ENCODE results near the gene TPRG1L. TPM values are rescaled to one million over a fixed set of nuclear protein-coding genes. Genes with fewer than 3 reads are reported as not detected.

Gene TPRG1L
- total RNA-seq, 1 donor from 2014 or later = 29.4 TPM

- peak; percentile 93 for DNase-seq
These were observed 24.8 kb downstream of the TPRG1L start, which contains the start of gene WRAP73 for GRCh38 chr1:3649342-3650247. WRAP73 (minus strand) TSS chr1:3650103; CDS start chr1:3649999, 104 bp downstream.

- DNase-seq = no peak
These were observed 25.6 kb downstream of the TPRG1L start for GRCh38 chr1:3650248-3651025.

GRCh38 chr1:3651026-3651929, 26.5 kb downstream of the TPRG1L start:
- DNase-seq = no peak

- DNase-seq = no peak
These were observed 27.2 kb downstream of the TPRG1L start, which contains the start of gene TP73 for GRCh38 chr1:3651930-3652547. TP73 (plus strand) TSS chr1:3652516; CDS start chr1:3682366, 29,850 bp downstream.

DNA sequence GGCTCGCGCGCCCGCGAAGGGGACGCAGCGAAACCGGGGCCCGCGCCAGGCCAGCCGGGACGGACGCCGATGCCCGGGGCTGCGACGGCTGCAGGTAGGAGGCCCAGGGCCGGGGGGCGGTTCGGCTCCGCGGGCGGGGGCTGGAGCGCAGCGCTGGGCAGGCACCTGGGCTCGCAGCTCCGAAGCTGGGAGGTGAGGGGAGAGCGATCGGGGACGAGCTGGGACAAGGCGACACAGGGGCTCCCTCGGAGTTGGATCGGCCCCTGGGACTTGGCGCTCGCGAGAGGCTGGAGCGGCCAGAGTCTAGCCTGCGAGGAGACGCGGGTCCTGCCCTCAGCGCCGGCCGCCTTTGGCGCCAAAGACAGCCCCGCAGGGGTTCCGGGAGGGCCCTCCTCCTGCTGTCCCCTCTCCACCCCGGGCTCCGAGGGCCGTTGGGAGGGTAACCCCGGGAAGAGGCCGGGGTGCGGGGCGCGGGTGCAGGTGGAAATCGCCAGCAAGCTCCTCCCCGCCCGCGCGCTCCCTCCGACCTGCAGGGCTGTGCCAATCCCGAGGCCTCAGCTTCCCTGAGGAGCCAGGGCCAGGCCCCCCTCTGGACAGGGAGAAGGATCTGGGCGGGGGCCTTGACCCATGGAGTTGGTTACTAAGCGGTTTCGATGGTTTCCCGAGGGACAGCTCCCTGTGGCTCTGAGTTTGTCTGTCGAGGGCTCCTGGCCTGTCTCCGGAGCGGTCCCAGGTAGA, 27.9 kb downstream of the TPRG1L start:
- no peak for DNase-seq

GRCh38 chr1:3653286-3653618, 28.4 kb downstream of the TPRG1L start:
- no peak for DNase-seq

- no peak for DNase-seq
These were observed 29.9 kb downstream of the TPRG1L start for GRCh38 chr1:3654549-3655281.

DNA sequence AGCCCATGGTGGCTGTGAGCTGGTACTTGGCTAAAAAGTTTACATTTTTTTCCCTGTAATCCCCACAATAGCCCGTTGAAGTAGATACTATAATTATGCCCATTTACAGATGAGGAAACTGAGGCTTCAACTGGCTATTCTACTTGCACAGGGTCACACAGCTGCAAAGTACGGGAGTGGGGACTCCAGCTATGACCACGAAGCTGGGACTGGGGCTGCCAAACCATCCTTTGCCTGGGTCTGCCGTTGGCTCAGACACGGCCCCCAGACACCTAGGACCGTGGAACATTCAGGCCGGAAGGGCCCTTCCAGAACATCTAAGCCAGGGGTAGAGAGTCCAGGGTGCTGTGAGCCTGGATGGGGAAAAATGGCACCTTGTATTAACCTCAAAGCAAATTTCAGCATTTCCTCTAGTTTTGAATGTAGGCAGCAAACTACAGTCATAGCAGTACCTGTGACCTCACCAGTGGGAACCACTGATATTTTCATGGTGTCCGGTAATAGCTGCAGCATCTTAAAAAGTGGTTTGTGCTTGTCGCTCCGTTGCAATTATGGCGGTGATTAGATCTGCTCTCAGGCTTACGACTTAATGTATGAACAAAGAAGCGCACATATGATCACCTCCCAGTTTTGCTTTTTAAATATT, 31.8 kb downstream of the TPRG1L start:
- DNase-seq = no peak

- no peak for DNase-seq
These were observed 32.3 kb downstream of the TPRG1L start for GRCh38 chr1:3657096-3657475.

DNA sequence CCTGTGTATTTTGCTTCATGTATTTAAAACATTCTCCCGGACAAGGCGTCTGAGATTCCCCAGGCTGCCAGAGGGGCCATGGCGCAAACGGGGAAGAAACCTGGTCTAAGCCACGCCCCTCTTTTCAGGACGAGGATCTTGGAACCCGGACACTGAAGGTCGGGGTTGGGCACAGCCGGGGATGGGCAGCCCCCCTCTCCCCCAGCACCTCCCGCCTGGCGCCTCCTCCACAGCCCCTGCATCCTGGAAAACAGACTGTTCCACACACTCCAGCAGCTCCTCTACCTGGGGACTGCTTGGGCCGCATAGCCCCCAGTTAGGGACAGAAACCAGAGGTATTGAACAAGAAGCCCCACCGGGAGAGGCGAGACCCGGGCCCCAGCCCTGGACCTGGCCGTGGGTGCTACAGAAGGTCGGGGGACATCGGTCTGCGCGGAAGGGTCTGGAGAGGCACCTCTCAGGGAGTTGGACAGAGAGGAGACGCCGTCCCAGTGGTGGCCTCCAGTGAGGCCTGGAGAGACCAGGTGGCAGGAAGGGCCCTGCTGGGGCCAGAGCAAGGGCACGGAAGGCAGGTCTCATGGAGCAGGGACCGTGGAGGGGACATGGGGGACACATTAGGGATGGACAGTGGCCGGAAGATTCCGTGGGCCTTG, 32.9 kb downstream of the TPRG1L start:
- DNase-seq = no peak

- DNase-seq = no peak
These were observed 33.4 kb downstream of the TPRG1L start for GRCh38 chr1:3658231-3658615.

- DNase-seq = no peak
These were observed 34.3 kb downstream of the TPRG1L start for GRCh38 chr1:3659093-3659492.

GRCh38 chr1:3660704-3661103, 35.9 kb downstream of the TPRG1L start:
- DNase-seq = no peak

- DNase-seq = no peak
These were observed 36.8 kb downstream of the TPRG1L start for GRCh38 chr1:3661631-3662030.

DNA sequence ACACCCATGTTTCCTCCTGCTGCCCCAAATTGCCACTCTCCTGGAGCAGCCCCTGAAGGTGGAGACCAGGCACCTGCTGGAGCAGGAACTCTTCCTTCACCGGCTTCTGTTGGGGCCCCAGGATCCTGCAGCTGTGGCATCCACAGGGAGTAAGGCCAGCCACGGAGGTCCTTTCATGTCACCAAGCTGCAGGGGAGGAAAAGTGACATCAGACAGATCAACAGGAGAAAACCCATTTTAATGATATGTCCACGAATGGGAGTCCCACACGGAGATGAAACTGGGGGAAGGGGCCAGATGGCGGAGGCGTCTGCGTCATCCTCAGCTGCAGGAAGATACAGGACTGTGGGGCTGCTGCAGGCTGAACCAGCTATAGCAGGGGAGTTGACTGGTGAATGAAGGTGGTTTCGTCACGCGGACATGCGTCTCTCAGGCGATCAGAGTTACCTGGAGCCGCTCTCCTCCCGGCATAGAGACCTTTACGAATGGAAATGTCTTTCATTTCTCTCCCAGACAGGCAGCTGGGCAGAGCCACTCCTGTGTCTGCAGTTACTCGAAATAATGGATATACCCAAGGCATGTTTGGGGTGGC, 37.4 kb downstream of the TPRG1L start:
- no peak for DNase-seq

- DNase-seq = no peak
These were observed 39.3 kb downstream of the TPRG1L start for GRCh38 chr1:3663999-3664699.

GRCh38 chr1:3664700-3665375, 40.0 kb downstream of the TPRG1L start:
- DNase-seq = no peak

- DNase-seq = no peak
These were observed 43.3 kb downstream of the TPRG1L start for GRCh38 chr1:3668148-3668547.

All from dermis blood vessel endothelial cell (primary cell).